ENCODE measurements around the gene MAPKBP1. TPM values are rescaled to one million over a fixed set of nuclear protein-coding genes. Genes with fewer than 3 reads are reported as not detected.

MAPKBP1 gene
- total and polyA plus RNA-seq, 9 of the 15 experiments (the other 6 are each of a cell fraction or from before 2014, with no cell fraction given), result 0.15 to 9.5 (median 4.5) TPM

DNA sequence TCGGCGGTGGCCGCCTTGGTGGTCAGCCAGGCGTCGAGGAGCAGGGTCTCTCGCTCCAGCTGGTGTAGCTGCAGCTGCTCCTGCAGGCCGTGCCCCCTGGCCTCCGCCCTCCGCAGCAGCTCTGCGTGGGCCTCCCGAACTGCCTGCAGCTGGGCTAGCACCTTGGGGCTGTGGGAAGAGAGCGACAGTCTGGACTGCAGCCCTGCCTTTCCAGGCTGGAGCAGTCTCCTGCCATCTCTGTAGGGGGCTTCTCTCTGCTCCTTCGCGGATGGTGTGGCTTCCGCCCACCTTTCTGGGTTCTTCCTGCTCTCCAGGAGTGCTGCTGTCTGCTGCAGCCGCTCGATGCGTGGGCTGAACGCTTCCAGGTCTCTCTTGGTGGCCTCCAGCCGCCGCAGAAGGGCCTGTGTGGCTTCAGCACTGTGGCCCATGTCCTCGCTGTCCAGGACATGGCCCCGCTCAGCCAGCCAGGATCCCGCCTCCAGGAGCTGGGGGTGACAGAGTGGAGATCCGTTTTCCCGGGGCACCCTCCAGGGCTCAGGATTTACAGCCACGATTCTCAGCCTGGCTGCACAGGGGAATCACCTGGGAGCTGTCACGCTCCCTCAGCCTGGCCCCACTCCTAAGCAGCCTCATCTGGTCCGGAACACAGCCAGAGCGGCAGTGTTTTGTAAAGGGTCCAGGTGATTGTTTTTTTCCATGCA lies 81.1 kb downstream of the MAPKBP1 start:
- ATAC-seq, result no peak; the same call in 2 of the 3 replicates
- no peak overlapping the region for H3K4me3 ChIP-seq
- 4% methylated on average over 29 of the region's 30 CpGs for WGBS (ENCODE audit: insufficient coverage, low coverage, missing lambda C conversion rate)
- no peak overlapping the region for H3K27ac ChIP-seq (ENCODE audit: extremely low read depth, low read depth, low read length)
- CTCF ChIA-PET (ENCODE audit: low intra/inter-chr PET ratio), result no interaction called here
- no peak overlapping the region for H3K9ac ChIP-seq (ENCODE audit: insufficient read depth in 1 of 2, low read depth in 2 of 2, low read length in 2 of 2)
- no peaks in the 10 kb centered on the region for H3K9me1 ChIP-seq (ENCODE audit: control insufficient read depth, insufficient read depth, low read length)
- POLR2A ChIA-PET, result interaction anchor here (0.9 to 1.0 kb wide), 2 partner anchors 9 to 27 kb away, joined by 3 read pairs; partner anchors contain the start of gene JMJD7
- H3K4me1 ChIP-seq (replicated peaks in 1 of 2; ENCODE audit: control insufficient read depth in 2 of 2, insufficient read depth in 2 of 2, low read length in 2 of 2), result peaks cover 0 to 56% of the 10 kb centered on the region in 2 experiments; a peak in 2 of 5 replicates
- H3K9me3 ChIP-seq (replicated peaks; ENCODE audit: control insufficient read depth, insufficient read depth, low read depth, low read length), result no peaks in the 10 kb centered on the region
- no TSS peak for BruUV-seq (replicated peaks)
- in situ Hi-C loops (cut with MboI), result no loop called here
- H4K20me1 ChIP-seq (replicated peaks; ENCODE audit: control insufficient read depth, insufficient read depth, low read length), result peaks cover 8% of the 10 kb centered on the region
- no peak for DNase-seq (ENCODE audit: extremely low read depth in 1 of 4, low spot score in 3 of 4)
- peaks cover 46 to 90% of the 10 kb centered on the region in 2 experiments; a peak in 4 of 5 replicates for H3K27me3 ChIP-seq (ENCODE audit: control insufficient read depth in 2 of 2, insufficient read depth in 2 of 2, low read length in 2 of 2)
- FAIRE-seq, result no peak
- H2AFZ ChIP-seq (ENCODE audit: low read depth, low read length), result no peak overlapping the region
- H3K36me3 ChIP-seq (ENCODE audit: control insufficient read depth, insufficient read depth, low read length), result no peaks in the 10 kb centered on the region
- no peak overlapping the region for H3K4me2 ChIP-seq (ENCODE audit: insufficient read depth, low read length)
- H3K79me2 ChIP-seq (ENCODE audit: control insufficient read depth, insufficient read depth, low read length), result no peaks in the 10 kb centered on the region
- intact Hi-C loops (cut with micrococcal nuclease), result no loop called here
- TF ChIP-seq, protein P1, sequence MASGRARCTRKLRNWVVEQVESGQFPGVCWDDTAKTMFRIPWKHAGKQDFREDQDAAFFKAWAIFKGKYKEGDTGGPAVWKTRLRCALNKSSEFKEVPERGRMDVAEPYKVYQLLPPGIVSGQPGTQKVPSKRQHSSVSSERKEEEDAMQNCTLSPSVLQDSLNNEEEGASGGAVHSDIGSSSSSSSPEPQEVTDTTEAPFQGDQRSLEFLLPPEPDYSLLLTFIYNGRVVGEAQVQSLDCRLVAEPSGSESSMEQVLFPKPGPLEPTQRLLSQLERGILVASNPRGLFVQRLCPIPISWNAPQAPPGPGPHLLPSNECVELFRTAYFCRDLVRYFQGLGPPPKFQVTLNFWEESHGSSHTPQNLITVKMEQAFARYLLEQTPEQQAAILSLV (tag; IDR thresholded peaks at IDR 0.05), result no peak
- TF ChIP-seq, protein P2, sequence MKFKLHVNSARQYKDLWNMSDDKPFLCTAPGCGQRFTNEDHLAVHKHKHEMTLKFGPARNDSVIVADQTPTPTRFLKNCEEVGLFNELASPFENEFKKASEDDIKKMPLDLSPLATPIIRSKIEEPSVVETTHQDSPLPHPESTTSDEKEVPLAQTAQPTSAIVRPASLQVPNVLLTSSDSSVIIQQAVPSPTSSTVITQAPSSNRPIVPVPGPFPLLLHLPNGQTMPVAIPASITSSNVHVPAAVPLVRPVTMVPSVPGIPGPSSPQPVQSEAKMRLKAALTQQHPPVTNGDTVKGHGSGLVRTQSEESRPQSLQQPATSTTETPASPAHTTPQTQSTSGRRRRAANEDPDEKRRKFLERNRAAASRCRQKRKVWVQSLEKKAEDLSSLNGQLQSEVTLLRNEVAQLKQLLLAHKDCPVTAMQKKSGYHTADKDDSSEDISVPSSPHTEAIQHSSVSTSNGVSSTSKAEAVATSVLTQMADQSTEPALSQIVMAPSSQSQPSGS (CRISPR knock-in tag; IDR thresholded peaks at IDR 0.05), result no peak
- TF ChIP-seq EGR1 (conservative IDR thresholded peaks at IDR 0.05), result peak; percentile 55
- no peak for TF ChIP-seq CHCHD3 (CRISPR knock-in tag; IDR thresholded peaks at IDR 0.05)

All from K562 (cell line).